Keratinocyte (primary cell): ENCODE results near the gene KDM7A. TPM values are rescaled to one million over a fixed set of nuclear protein-coding genes. Genes with fewer than 3 reads are reported as not detected.

ENCODE experiments used
- DNase-seq: peaks from one replicate; pipeline ENCODE4 v3.0.0-alpha.2; 2011; ENCODE audit warnings: low read depth, missing footprints, low spot score
- FAIRE-seq: peaks from 2 replicates; lab custom pipeline; 2011; peaks lifted over from hg19 to GRCh38; lab: Jason Lieb, UNC
- H2AFZ ChIP-seq: 2 replicates; pipeline ENCODE4 v1.6.0; 2012; ENCODE audit warnings: low read length, control low read depth, inconsistent platforms; ENCODE audit not compliant: control insufficient read depth
- H3K27ac ChIP-seq: 2 replicates; pipeline ENCODE4 v1.5.1; 2011; ENCODE audit warnings: low read length; ENCODE audit not compliant: control insufficient read depth, insufficient read depth
- H3K27me3 ChIP-seq: 3 replicates; pipeline ENCODE4 v1.6.0; 2011; ENCODE audit warnings: low read length; ENCODE audit not compliant: control insufficient read depth, insufficient read depth; ENCODE audit errors: extremely low read depth
- H3K36me3 ChIP-seq, 2 experiments: 2 replicates in 1 of 2; 3 replicates in 1 of 2; pipeline ENCODE4 v1.5.1; 2011; ENCODE audit warnings: low read length in 2 of 2, mild to moderate bottlenecking in 1 of 2; ENCODE audit not compliant: control insufficient read depth in 2 of 2, insufficient read depth in 2 of 2; ENCODE audit errors: extremely low read depth in 1 of 2
- H3K4me1 ChIP-seq: 3 replicates; pipeline ENCODE4 v1.5.1; 2011; ENCODE audit warnings: low read length; ENCODE audit not compliant: control insufficient read depth, insufficient read depth; ENCODE audit errors: extremely low read depth
- H3K4me2 ChIP-seq: 3 replicates; pipeline ENCODE4 v1.6.0; 2011; ENCODE audit warnings: low read depth, low read length; ENCODE audit not compliant: control insufficient read depth, insufficient read depth; ENCODE audit errors: extremely low read depth
- H3K4me3 ChIP-seq, 3 experiments: fragments of 200-600 bp in 1 of 3; sonication (generic) in 1 of 3; 2 replicates in 2 of 3; 3 replicates in 1 of 3; pipeline ENCODE4 v1.5.1; 2011 to 2016; ENCODE audit warnings: low read length in 3 of 3, mild to moderate bottlenecking in 3 of 3, control low read depth in 2 of 3, inconsistent platforms in 1 of 3, low read depth in 1 of 3, mixed read lengths in 1 of 3, mixed run types in 1 of 3, moderate library complexity in 1 of 3; ENCODE audit not compliant: control insufficient read depth in 2 of 3, insufficient read depth in 2 of 3; ENCODE audit errors: extremely low read depth in 1 of 3
- H3K79me2 ChIP-seq: 2 replicates; pipeline ENCODE4 v1.6.0; 2012; ENCODE audit warnings: low read length; ENCODE audit not compliant: control insufficient read depth, insufficient read depth
- H3K9ac ChIP-seq: 3 replicates; pipeline ENCODE4 v1.6.0; 2011; ENCODE audit warnings: low read length; ENCODE audit not compliant: control insufficient read depth, insufficient read depth; ENCODE audit errors: extremely low read depth
- H3K9me1 ChIP-seq: 3 replicates; pipeline ENCODE4 v1.6.0; 2011; ENCODE audit warnings: low read length; ENCODE audit not compliant: control insufficient read depth, insufficient read depth; ENCODE audit errors: extremely low read depth
- H3K9me3 ChIP-seq: 2 replicates; pipeline ENCODE4 v1.5.1; 2012; ENCODE audit warnings: low read depth, low read length; ENCODE audit not compliant: control insufficient read depth
- H4K20me1 ChIP-seq: 3 replicates; pipeline ENCODE4 v1.6.0; 2011; ENCODE audit warnings: low read length; ENCODE audit not compliant: control insufficient read depth, insufficient read depth; ENCODE audit errors: extremely low read depth
- CTCF ChIP-seq, 3 experiments: IDR thresholded peaks in 1 of 3; conservative IDR thresholded peaks in 1 of 3; optimal IDR thresholded peaks in 1 of 3; 2 replicates in 2 of 3; 3 replicates in 1 of 3; pipeline versions ENCODE3 to v1.5.1; 2011; ENCODE audit warnings: low read length in 3 of 3, mild to moderate bottlenecking in 3 of 3, moderate library complexity in 2 of 3, control low read depth in 1 of 3, inconsistent platforms in 1 of 3; ENCODE audit not compliant: insufficient read depth in 2 of 3; ENCODE audit errors: extremely low read depth in 1 of 3
- EZH2 ChIP-seq: IDR thresholded peaks from one replicate; pipeline ENCODE4 v1.6.1; 2012; ENCODE audit warnings: inconsistent platforms, mild to moderate bottlenecking, low read length, moderate library complexity
- dilution Hi-C: fragments of 300-500 bp; cut with MboI; formaldehyde crosslinking; loops from one replicate; pipeline ENCODE4 v1.7.0; 2020; ENCODE audit warnings: low sequenced_read_pairs; ENCODE audit not compliant: extremely low pct_ligation_motif_present
- polyA plus RNA-seq, 5 experiments: library from polyadenylated mRNA; depleted of rRNA in 3 of 5; stranded (reverse) in 3 of 5; stranded (forward) in 1 of 5; unstranded in 1 of 5; fragments of >200 nt; gene quantifications; 1 replicate in 1 of 5; 2 replicates in 3 of 5; 3 replicates in 1 of 5; pipeline versions ENCODE4 v1.2.1 to v1.2.3, GENCODE V29; 2011 to 2012; ENCODE audit warnings: missing spikeins in 2 of 5, low read depth in 1 of 5, low replicate concordance in 1 of 5

KDM7A gene
- polyA plus RNA-seq, 1 donor (not counting 4 experiments of a cell fraction or from before 2014, with no cell fraction given): 3.3 TPM

GRCh38 chr7:140053812-140054539 lies 122.8 kb downstream of the KDM7A start:
- Histone ChIP-seq H3K27me3 (no peaks in the 10 kb centered on the region), H3K4me3 (no peak overlapping the region), H3K4me2 (no peak overlapping the region), H3K9me3 (no peaks in the 10 kb centered on the region), H4K20me1 (no peaks in the 10 kb centered on the region), H3K4me1 (peaks cover 19% of the 10 kb centered on the region), H3K27ac (no peak overlapping the region), H3K36me3 (peaks cover 12 to 13% of the 10 kb centered on the region in 2 experiments), H3K79me2 (peaks cover 38% of the 10 kb centered on the region), H3K9ac (no peak overlapping the region), H3K9me1 (peaks cover 3% of the 10 kb centered on the region), H2AFZ (no peak overlapping the region)
- FAIRE-seq: no peak
- no peak for TF ChIP-seq CTCF (optimal IDR thresholded peaks at IDR 0.05 in 1 of 3, IDR thresholded peaks at IDR 0.05 in 1 of 3, conservative IDR thresholded peaks at IDR 0.05 in 1 of 3; ENCODE audit: extremely low read depth in 1 of 3, insufficient read depth in 2 of 3, low read length in 3 of 3)
- no peak for TF ChIP-seq EZH2
- DNase-seq: no peak
- dilution Hi-C loops: no loop called here

GRCh38 chr7:140051820-140052219 lies 125.0 kb downstream of the KDM7A start:
- peaks cover 12% of the 10 kb centered on the region for H3K4me1 ChIP-seq
- no peak overlapping the region for H2AFZ ChIP-seq
- H3K9ac ChIP-seq: no peak overlapping the region
- FAIRE-seq (no peak), DNase-seq (no peak)
- H4K20me1 ChIP-seq: no peaks in the 10 kb centered on the region
- TF ChIP-seq EZH2: no peak
- no peak for TF ChIP-seq CTCF (optimal IDR thresholded peaks at IDR 0.05 in 1 of 3, IDR thresholded peaks at IDR 0.05 in 1 of 3, conservative IDR thresholded peaks at IDR 0.05 in 1 of 3; ENCODE audit: extremely low read depth in 1 of 3, insufficient read depth in 2 of 3, low read length in 3 of 3)
- no peak overlapping the region for H3K4me3 ChIP-seq
- peaks cover 25% of the 10 kb centered on the region for H3K79me2 ChIP-seq
- peaks cover 3% of the 10 kb centered on the region for H3K9me1 ChIP-seq
- peaks cover 7 to 14% of the 10 kb centered on the region in 2 experiments for H3K36me3 ChIP-seq
- no peaks in the 10 kb centered on the region for H3K27me3 ChIP-seq
- H3K27ac ChIP-seq: no peak overlapping the region
- H3K9me3 ChIP-seq: no peaks in the 10 kb centered on the region
- dilution Hi-C loops: no loop called here
- H3K4me2 ChIP-seq: no peak overlapping the region
